ENCODE data around the gene CADM1. TPM values are rescaled to one million over a fixed set of nuclear protein-coding genes. Genes with fewer than 3 reads are reported as not detected.

The CADM1 gene
- total RNA-seq, 1 experiment from 2014 or later = 63.0 TPM

- no peak for DNase-seq (ENCODE audit: low read depth)
Measured at GRCh38 chr11:115153135-115153534, 351.1 kb downstream of the CADM1 start.

- no peak for DNase-seq (ENCODE audit: low read depth)
Measured at GRCh38 chr11:115151010-115151409, 353.2 kb downstream of the CADM1 start.

GRCh38 chr11:115148691-115149090, 355.5 kb downstream of the CADM1 start:
- DNase-seq (ENCODE audit: low read depth) = no peak

GRCh38 chr11:115148101-115148500, 356.1 kb downstream of the CADM1 start:
- no peak for DNase-seq (ENCODE audit: low read depth)

- no peak for DNase-seq (ENCODE audit: low read depth)
Measured at GRCh38 chr11:115147243-115147807, 356.9 kb downstream of the CADM1 start.

GRCh38 chr11:115146425-115146824, 357.8 kb downstream of the CADM1 start:
- no peak for DNase-seq (ENCODE audit: low read depth)

- DNase-seq (ENCODE audit: low read depth) = no peak
Measured at GRCh38 chr11:115145324-115145723, 358.9 kb downstream of the CADM1 start.

- DNase-seq (ENCODE audit: low read depth) = no peak
Measured at GRCh38 chr11:115144914-115145313, 359.3 kb downstream of the CADM1 start.

GRCh38 chr11:115144014-115144413, 360.2 kb downstream of the CADM1 start:
- no peak for DNase-seq (ENCODE audit: low read depth)

GRCh38 chr11:115141231-115142114, 362.7 kb downstream of the CADM1 start:
- DNase-seq (ENCODE audit: low read depth) = no peak

GRCh38 chr11:115135936-115136335, 368.3 kb downstream of the CADM1 start:
- DNase-seq (ENCODE audit: low read depth) = no peak

- DNase-seq (ENCODE audit: low read depth) = no peak
Measured at GRCh38 chr11:115134926-115135325, 369.3 kb downstream of the CADM1 start.

- DNase-seq (ENCODE audit: low read depth) = no peak
Measured at GRCh38 chr11:115133475-115134209, 370.6 kb downstream of the CADM1 start.

- DNase-seq (ENCODE audit: low read depth) = no peak
Measured at GRCh38 chr11:115132436-115133228, 371.6 kb downstream of the CADM1 start.

- no peak for DNase-seq (ENCODE audit: low read depth)
Measured at GRCh38 chr11:115129473-115130289, 374.5 kb downstream of the CADM1 start.

GRCh38 chr11:115128226-115128625, 376.0 kb downstream of the CADM1 start:
- no peak for DNase-seq (ENCODE audit: low read depth)

GRCh38 chr11:115127790-115128189, 376.4 kb downstream of the CADM1 start:
- no peak for DNase-seq (ENCODE audit: low read depth)

- no peak for DNase-seq (ENCODE audit: low read depth)
Measured at GRCh38 chr11:115126515-115127208, 377.6 kb downstream of the CADM1 start.

- no peak for DNase-seq (ENCODE audit: low read depth)
Measured at GRCh38 chr11:115126092-115126491, 378.1 kb downstream of the CADM1 start.

GRCh38 chr11:115124786-115125185, 379.4 kb downstream of the CADM1 start:
- DNase-seq (ENCODE audit: low read depth) = no peak

Measured in RPMI7951 (cell line).